Endodermal cell (in vitro differentiated cells): Measurements from ENCODE around the gene MYBPC1. TPM values are rescaled to one million over a fixed set of nuclear protein-coding genes. Genes with fewer than 3 reads are reported as not detected.

Experiments used
- DNase-seq: peaks from one replicate; pipeline ENCODE4 v3.0.0-alpha.2; 2017
- H3K27ac ChIP-seq: 2 replicates; pipeline ENCODE4 v1.5.1; 2013; ENCODE audit warnings: mild to moderate bottlenecking, low read depth, low read length, moderate library complexity
- H3K27me3 ChIP-seq: 2 replicates; pipeline ENCODE4 v1.6.1; 2013; ENCODE audit warnings: mild to moderate bottlenecking, low read length, moderate library complexity; ENCODE audit not compliant: insufficient read depth, control insufficient read depth, poor library complexity, severe bottlenecking
- H3K36me3 ChIP-seq: 2 replicates; pipeline ENCODE4 v1.7.0; 2013; ENCODE audit warnings: mild to moderate bottlenecking, low read length, moderate library complexity; ENCODE audit not compliant: control insufficient read depth, insufficient read depth
- H3K4me1 ChIP-seq: one replicate; pipeline ENCODE4 v1.7.0; 2013; ENCODE audit warnings: low read length; ENCODE audit not compliant: control insufficient read depth, insufficient read depth
- H3K4me3 ChIP-seq: 2 replicates; pipeline ENCODE4 v1.5.1; 2013; ENCODE audit warnings: mild to moderate bottlenecking, low read length, moderate library complexity
- H3K9ac ChIP-seq: 2 replicates; pipeline ENCODE4 v1.6.1; 2013; ENCODE audit warnings: mild to moderate bottlenecking, low read length, moderate library complexity; ENCODE audit not compliant: poor library complexity, severe bottlenecking; ENCODE audit errors: extremely low read depth
- H3K9me3 ChIP-seq: 2 replicates; pipeline ENCODE4 v1.6.1; 2013; ENCODE audit warnings: mild to moderate bottlenecking, low read length, moderate library complexity; ENCODE audit not compliant: control insufficient read depth
- H3K27ac Mint-ChIP-seq: 2 replicates; pipeline ENCODE4 v1.8.0; 2020; ENCODE audit warnings: mixed read lengths
- H3K27me3 Mint-ChIP-seq: 2 replicates; pipeline ENCODE4 v1.8.0; 2021; ENCODE audit warnings: mild to moderate bottlenecking, mixed read lengths; ENCODE audit not compliant: insufficient read depth
- H3K36me3 Mint-ChIP-seq: 2 replicates; pipeline ENCODE4 v1.8.0; 2020; ENCODE audit warnings: low read depth, mixed read lengths
- H3K4me1 Mint-ChIP-seq: 2 replicates; pipeline ENCODE4 v1.8.0; 2020; ENCODE audit warnings: mixed read lengths
- H3K4me3 Mint-ChIP-seq: 2 replicates; pipeline ENCODE4 v1.8.0; 2020; ENCODE audit warnings: mild to moderate bottlenecking, moderate library complexity, mixed read lengths
- H3K9me3 Mint-ChIP-seq: 2 replicates; pipeline ENCODE4 v1.8.0; 2020; ENCODE audit warnings: mild to moderate bottlenecking, mixed read lengths
- WGBS, 2 experiments: methylation state at CpG; one replicate each; pipeline versions ENCODE4 v1.1.5 to v1.1.7; 2013; ENCODE audit warnings: missing lambda C conversion rate in 2 of 2, mixed read lengths in 1 of 2; ENCODE audit not compliant: insufficient coverage in 1 of 2, insufficient read length in 1 of 2; 5-methylcytosine and 5-hydroxymethylcytosine counted together
- total RNA-seq, 2 donors: library from RNA; stranded (reverse); fragmentation: NEBNext Ultra II Directional in 1 of 2; extraction: Animal tissue kit (Norgen Biotek cat#: 25700) in 1 of 2; gene quantifications; 2 replicates in 1 of 2; 3 replicates in 1 of 2; pipeline ENCODE4 v1.2.1, GENCODE V29; 2021
- TF ChIP-seq, protein P1 (sequence below): fragments of 200-600 bp; sonication (generic); conservative IDR thresholded peaks from 2 replicates; pipeline ENCODE4 v1.5.0; 2021; ENCODE audit warnings: antibody characterized with exemption, mild to moderate bottlenecking

Gene MYBPC1
- total RNA-seq, 2 donors from 2014 or later, result not detected

DNA sequence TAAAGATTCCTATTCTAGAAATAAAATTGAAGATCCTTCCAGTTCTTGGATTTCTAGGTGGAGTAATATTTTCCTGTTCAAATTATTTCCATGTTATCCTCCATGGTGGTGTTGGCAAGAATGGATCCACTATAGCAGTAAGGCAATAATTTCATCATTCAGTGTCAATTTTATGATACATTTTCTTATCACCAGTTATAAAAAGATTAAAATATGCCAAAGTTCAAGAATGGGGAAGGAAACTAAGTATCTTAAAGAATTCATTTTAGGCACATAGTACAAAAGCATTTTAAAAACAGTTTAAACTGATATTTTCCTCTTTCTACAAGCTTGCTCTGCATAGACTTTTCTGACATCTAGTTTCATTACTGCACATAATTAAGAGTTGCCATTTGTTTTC lies 125.3 kb downstream of the MYBPC1 start:
- no peaks in the 10 kb centered on the region for H3K27me3 ChIP-seq
- DNase-seq, result no peak
- Mint-ChIP-seq H3K9me3 (no peaks in the 10 kb centered on the region), H3K4me3 (no peak overlapping the region), H3K27ac (no peak overlapping the region), H3K4me1 (peaks cover under 1% of the 10 kb centered on the region), H3K27me3 (no peaks in the 10 kb centered on the region), H3K36me3 (no peaks in the 10 kb centered on the region)
- TF ChIP-seq, protein P1, sequence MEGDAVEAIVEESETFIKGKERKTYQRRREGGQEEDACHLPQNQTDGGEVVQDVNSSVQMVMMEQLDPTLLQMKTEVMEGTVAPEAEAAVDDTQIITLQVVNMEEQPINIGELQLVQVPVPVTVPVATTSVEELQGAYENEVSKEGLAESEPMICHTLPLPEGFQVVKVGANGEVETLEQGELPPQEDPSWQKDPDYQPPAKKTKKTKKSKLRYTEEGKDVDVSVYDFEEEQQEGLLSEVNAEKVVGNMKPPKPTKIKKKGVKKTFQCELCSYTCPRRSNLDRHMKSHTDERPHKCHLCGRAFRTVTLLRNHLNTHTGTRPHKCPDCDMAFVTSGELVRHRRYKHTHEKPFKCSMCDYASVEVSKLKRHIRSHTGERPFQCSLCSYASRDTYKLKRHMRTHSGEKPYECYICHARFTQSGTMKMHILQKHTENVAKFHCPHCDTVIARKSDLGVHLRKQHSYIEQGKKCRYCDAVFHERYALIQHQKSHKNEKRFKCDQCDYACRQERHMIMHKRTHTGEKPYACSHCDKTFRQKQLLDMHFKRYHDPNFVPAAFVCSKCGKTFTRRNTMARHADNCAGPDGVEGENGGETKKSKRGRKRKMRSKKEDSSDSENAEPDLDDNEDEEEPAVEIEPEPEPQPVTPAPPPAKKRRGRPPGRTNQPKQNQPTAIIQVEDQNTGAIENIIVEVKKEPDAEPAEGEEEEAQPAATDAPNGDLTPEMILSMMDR, result no peak
- H3K4me3 ChIP-seq, result no peak overlapping the region
- H3K9me3 ChIP-seq, result no peaks in the 10 kb centered on the region
- H3K9ac ChIP-seq, result no peak overlapping the region
- H3K4me1 ChIP-seq, result no peaks in the 10 kb centered on the region
- H3K27ac ChIP-seq, result no peak overlapping the region
- peaks cover 3% of the 10 kb centered on the region for H3K36me3 ChIP-seq

DNA sequence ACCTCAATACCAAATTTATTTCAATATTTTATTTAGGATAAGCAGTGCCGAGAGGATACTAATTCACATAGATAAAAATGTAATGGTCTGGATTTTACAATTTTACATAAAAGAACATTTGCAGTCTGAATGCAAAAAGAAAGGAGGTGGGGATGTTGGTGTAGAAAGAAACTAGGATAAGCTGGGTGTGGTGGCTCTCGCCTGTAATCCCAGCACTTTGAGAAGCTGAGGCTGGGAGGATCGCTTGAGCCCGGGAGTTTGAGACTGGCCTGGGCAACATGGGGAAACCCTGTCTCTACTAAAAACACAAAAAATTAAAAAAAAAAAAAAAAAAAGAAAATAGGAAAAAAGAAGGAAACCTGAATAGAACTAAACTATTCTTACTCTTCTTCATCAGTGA lies 127.6 kb downstream of the MYBPC1 start:
- H3K36me3 Mint-ChIP-seq, result no peaks in the 10 kb centered on the region
- H3K4me1 Mint-ChIP-seq, result no peaks in the 10 kb centered on the region
- WGBS, 2 experiments, result 95% methylated on average over 3 of the region's 4 CpGs; no CpG with 5 or more reads in 1 of the 2 experiments
- no peaks in the 10 kb centered on the region for H3K9me3 Mint-ChIP-seq
- no peak overlapping the region for H3K4me3 ChIP-seq
- H3K27ac Mint-ChIP-seq, result no peak overlapping the region
- no peaks in the 10 kb centered on the region for H3K4me1 ChIP-seq
- no peak for DNase-seq
- H3K9ac ChIP-seq, result no peak overlapping the region
- no peaks in the 10 kb centered on the region for H3K9me3 ChIP-seq
- no peak overlapping the region for H3K4me3 Mint-ChIP-seq
- H3K36me3 ChIP-seq, result peaks cover 3% of the 10 kb centered on the region
- H3K27me3 Mint-ChIP-seq, result no peaks in the 10 kb centered on the region
- TF ChIP-seq, protein P1, result no peak
- no peaks in the 10 kb centered on the region for H3K27me3 ChIP-seq
- H3K27ac ChIP-seq, result no peak overlapping the region

- Histone ChIP-seq H3K9ac (no peak overlapping the region), H3K27ac (no peak overlapping the region), H3K9me3 (no peaks in the 10 kb centered on the region), H3K4me3 (no peak overlapping the region), H3K27me3 (no peaks in the 10 kb centered on the region), H3K4me1 (no peaks in the 10 kb centered on the region), H3K36me3 (peaks cover 7% of the 10 kb centered on the region)
- Mint-ChIP-seq H3K36me3 (no peaks in the 10 kb centered on the region), H3K4me1 (no peaks in the 10 kb centered on the region), H3K27me3 (no peaks in the 10 kb centered on the region), H3K9me3 (no peaks in the 10 kb centered on the region), H3K27ac (no peak overlapping the region), H3K4me3 (no peak overlapping the region)
- DNase-seq, result no peak
- TF ChIP-seq, protein P1, result no peak
These were observed 132.3 kb downstream of the MYBPC1 start for GRCh38 chr12:101727098-101727497.
